ENCODE measurements around the gene FADS2.
A peak's percentile ranks its signal among the peaks of the same experiment; 100 is the strongest.

Gene FADS2

GRCh38 chr11:61805146-61805545 is 23.0 kb upstream of the FADS2 start:
- TF ChIP-seq CTCF (IDR thresholded peaks at IDR 0.05; ENCODE audit: low read depth, low read length, missing control alignments), result no peak
- DNase-seq (ENCODE audit: low read depth), result no peak
- H3K4me3 ChIP-seq (ENCODE audit: low read depth, low read length), result no peak overlapping the region

DNA sequence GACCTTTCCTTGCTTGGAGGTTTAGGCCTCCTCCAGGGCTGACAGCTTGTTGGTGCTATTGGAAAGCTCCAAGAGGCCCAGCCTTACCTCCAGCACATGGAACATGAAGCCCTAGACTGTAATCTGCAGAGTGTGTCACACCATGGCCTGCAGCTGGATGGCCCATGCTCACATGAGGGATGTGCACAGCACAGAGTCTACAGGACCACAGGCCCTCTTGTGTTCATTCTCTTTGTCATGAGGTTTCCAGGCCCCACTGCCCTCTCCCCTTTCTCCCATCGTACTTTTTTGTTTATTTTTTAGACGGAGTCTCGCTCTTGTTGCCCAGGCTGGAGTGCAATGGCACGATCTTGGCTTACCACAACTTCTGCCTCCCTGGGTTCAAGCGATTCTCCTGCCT is 21.3 kb upstream of the FADS2 start:
- DNase-seq (ENCODE audit: low read depth), result no peak
- no peak overlapping the region for H3K4me3 ChIP-seq (ENCODE audit: low read depth, low read length)
- no peak for TF ChIP-seq CTCF (IDR thresholded peaks at IDR 0.05; ENCODE audit: low read depth, low read length, missing control alignments)

DNA sequence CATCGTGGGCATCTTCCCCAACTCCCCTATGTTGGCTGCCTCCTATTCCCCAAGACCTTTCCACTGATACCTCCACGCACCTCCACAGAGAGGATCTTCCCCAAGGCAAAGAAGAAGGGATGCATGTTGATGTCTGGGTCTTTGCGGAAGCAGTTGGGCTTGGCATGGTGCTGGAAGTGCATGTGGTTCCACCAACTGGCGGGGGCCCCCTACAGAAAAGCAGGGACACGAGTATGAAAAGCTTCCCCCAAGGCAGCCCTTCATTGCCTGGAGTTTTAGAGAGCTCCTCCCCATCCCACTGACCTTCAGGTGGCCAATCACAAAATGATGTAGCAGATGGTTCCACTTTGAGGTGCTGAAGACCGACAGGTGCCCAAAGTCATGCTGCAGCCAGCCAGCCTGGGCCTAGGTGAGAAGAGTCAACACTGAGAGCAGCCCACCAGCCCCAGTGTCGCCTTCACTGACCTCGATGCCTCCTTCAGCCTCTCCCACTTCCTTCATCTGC is 17.4 kb upstream of the FADS2 start:
- no peak for TF ChIP-seq CTCF (IDR thresholded peaks at IDR 0.05; ENCODE audit: low read depth, low read length, missing control alignments)

DNA sequence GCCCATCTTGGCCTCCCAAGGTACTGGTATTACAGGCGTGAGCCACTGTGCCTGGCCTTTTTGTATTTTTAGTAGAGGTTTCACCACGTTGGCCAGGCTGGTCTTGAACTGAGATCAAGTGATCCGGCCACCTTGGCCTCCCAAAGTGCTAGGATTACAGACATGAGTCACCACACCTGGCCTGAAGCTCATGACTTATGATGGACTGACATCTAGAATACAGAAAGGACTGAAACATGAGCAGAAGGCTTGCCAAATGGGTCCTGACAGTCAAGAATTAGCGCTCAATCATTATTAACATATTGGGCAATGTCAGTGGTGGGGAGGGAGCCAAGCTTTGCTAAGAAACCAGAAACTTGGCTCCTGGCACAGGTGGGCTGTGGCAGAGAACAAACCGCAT is 16.3 kb upstream of the FADS2 start:
- TF ChIP-seq CTCF (IDR thresholded peaks at IDR 0.05; ENCODE audit: low read depth, low read length, missing control alignments), result no peak
- H3K4me3 ChIP-seq (ENCODE audit: low read depth, low read length), result no peak overlapping the region
- DNase-seq (ENCODE audit: low read depth), result no peak

More for the DNA sequence above, 17.4 kb upstream of the FADS2 start:
- no peak overlapping the region for H3K4me3 ChIP-seq (ENCODE audit: low read depth, low read length)
- no peak for DNase-seq (ENCODE audit: low read depth)

- no peak for TF ChIP-seq CTCF (IDR thresholded peaks at IDR 0.05; ENCODE audit: low read depth, low read length, missing control alignments)
- no peak for DNase-seq (ENCODE audit: low read depth)
Observed at GRCh38 chr11:61812736-61813411, 15.2 kb upstream of the FADS2 start.

GRCh38 chr11:61814247-61814957 is 13.7 kb upstream of the FADS2 start:
- no peak for DNase-seq (ENCODE audit: low read depth)
- H3K4me3 ChIP-seq (ENCODE audit: low read depth, low read length), result peak overlapping the region; percentile 84
- no peak for TF ChIP-seq CTCF (IDR thresholded peaks at IDR 0.05; ENCODE audit: low read depth, low read length, missing control alignments)

More at GRCh38 chr11:61812736-61813411, 15.2 kb upstream of the FADS2 start:
- H3K4me3 ChIP-seq (ENCODE audit: low read depth, low read length), result no peak overlapping the region
